HG03045 (cell line): ENCODE results near the gene CNST.
"Not testable (repeated sequence)": the region's sequence is repeated elsewhere in the genome, so short reads cannot be mapped to it uniquely, and the experiment has no call there.

Experiments used
- ATAC-seq: cut with Tn5 transposase; IDR thresholded peaks from one replicate; pipeline ENCODE4 v1.9.1; 2021; ENCODE audit warnings: mild to moderate bottlenecking, moderate library complexity; ENCODE audit not compliant: unreplicated experiment

Gene CNST

GRCh38 chr1:246708166-246708565 is 141.9 kb downstream of the CNST start:
- no peak for ATAC-seq

DNA sequence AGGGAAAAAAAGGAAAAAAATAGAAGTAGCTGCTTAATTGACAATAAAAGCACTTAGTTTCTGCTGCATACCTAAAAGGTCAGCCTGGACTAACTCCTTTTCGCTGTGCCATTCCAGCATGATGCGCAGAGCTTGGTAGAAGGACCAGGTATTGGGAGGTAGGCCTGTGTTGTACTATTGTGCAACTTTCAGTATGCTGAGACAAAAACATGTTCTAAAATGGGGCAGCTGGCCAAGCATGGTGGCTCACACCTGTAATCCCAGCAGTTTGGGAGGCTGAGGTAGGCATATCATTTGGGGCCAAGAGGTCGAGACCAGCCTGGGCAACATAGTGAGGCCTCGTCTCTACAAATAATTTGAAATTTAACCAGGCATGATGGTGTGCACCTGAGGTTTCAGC is 142.9 kb downstream of the CNST start:
- ATAC-seq: no peak

- no peak for ATAC-seq
Measured at GRCh38 chr1:246709835-246710234, 143.6 kb downstream of the CNST start.

GRCh38 chr1:246711548-246712003 is 145.3 kb downstream of the CNST start:
- ATAC-seq: no peak

- ATAC-seq: not testable (repeated sequence)
Measured at GRCh38 chr1:246712428-246712827, 146.2 kb downstream of the CNST start.
